GM21390 (cell line): ENCODE data around the gene APMAP.

Experiments used
- ATAC-seq: cut with Tn5 transposase; IDR thresholded peaks from one replicate; pipeline ENCODE4 v1.9.1; 2021; ENCODE audit not compliant: unreplicated experiment

Gene APMAP

GRCh38 chr20:24990810-24991252 is 1.7 kb downstream of the APMAP start:
- ATAC-seq = no peak

DNA sequence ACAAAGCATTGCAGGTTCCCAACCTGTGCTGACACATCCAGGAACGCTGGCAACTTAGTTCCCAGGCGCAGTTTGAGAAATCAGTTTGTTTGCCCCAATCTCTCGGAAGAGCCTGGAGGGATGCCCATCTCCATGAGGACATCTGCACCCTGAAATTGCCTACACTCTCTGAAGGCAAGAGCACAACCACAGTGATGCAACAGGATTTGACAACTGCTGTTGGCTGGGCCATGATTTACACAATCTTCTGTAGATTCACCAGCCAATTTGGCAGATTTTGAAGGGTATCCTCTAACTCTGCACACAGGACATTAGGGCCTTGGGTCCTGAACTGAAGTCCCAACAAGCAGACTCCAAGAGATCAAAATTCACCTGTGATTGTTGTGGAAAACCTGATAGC is 3.4 kb downstream of the APMAP start:
- no peak for ATAC-seq

DNA sequence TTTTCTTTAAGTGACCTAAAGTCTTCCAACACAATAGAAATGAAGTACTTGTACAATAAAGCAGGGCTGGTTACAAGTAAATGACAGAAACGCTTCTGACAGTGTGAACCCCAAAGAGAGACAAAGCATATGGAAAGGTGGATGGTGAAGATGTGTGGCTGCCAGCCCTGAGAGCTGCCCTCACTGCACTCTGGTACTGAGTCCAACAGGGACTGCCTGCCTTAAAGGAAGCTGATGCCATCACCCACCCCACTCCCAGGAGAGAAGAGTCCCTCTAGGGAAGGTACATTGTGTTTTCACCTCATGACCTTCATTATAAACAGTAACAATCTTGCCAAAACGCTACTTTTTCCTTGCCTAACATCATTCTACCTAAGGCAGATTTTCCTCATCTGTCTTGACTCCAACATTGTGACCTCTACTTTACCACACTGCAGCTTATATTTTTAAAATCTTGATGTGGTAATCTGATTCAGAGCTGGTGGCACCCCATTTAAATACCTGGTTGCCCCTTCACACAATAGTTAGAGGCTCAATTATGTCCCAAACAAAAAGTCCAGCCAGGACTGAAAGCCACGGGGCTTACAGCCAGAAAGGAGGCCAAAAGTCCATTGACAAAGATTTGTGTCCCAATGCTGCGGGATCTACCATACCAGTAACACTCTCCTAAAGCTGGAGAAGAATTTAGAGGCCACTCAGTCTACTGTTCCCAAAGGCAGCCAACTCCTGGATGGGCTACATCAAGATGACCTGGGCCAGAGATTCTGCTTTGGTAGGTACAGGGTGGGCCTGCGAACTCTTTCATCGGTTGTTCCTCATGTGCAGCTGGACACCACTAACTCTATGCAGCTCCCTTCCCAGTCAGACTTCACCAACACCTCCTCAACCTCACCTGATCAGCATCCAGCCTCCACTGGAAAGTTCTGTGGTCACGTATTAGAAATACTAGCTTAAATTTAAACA is 4.4 kb downstream of the APMAP start:
- no peak for ATAC-seq

DNA sequence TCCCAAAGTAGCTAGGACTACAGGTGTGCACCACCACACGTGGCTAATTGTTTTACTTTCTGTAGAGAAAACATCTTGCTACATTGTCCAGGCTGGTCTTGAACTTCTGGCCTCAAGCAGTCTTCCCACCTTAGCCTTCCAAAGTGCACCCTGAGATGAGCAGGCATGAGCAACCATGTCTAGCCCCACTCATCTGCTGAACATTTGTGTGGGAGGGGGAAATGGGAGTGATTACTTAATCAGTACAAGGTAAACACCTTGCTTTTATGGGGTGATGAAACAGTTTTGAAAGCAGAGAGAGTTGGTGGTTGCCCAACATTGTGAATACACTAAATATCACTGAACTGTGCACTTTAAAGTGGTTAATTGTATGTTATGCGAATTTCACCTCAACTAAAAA is 5.3 kb downstream of the APMAP start:
- no peak for ATAC-seq

DNA sequence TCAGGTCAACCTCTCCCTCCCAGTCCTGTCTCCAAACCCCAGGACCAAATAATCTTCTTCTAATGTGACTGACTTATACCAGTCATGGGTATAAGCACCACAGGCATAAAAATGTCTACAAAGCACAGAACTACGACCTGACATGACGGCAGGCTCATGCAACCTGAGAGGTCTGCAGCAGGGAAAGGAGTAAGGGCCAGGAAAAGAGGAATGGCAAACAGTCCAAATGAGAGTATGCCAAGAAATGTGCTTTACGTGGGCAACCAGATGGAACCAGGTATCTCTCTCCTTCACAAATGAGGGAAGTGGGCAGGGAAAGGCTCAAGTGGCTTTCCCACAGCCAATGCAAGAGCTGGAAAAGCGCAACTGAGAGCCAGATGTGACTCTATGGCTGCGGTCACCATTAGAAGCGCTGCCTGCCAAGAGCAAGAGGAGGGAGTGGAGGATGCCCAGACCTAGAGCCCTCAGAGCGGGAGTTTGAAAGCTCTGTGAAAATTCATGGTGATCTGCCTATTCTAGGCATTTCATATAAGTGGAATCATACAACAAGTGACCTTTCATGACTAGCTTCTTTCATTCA is 6.0 kb downstream of the APMAP start:
- no peak for ATAC-seq

GRCh38 chr20:24985802-24986201 is 6.7 kb downstream of the APMAP start:
- no peak for ATAC-seq

DNA sequence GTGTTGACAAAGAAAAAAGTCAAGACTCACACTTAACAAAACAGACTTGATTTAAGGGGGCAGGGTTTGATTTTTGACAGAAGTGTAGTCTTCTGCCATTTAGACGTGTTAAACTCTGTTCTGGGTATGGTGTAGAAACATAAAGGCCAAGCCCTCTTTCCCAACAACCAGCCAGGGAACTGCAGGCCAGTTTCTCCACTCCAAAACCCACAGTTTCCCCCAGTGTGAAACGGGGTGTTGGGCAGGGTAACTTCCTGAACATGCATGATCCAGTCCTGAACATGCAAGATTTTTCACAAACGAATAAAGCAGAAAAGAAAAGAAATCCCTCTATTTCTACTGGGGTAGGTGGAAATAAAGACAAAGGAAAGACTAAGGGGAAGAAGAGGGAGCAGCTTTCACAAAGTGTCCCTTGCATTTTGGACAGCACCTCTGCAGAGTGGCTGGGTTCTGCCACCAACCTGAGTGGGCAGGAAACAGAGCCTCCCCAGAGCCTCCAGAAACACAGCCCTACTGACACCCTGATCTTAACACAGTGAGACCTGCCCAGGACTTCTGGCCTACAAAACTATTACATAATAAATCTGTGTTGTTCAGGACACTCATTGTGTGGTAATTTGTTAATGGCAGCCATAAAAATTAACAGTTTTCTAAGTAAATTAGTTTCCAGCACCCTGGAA is 7.5 kb downstream of the APMAP start:
- no peak for ATAC-seq

GRCh38 chr20:24983896-24984295 is 8.7 kb downstream of the APMAP start:
- ATAC-seq = no peak

DNA sequence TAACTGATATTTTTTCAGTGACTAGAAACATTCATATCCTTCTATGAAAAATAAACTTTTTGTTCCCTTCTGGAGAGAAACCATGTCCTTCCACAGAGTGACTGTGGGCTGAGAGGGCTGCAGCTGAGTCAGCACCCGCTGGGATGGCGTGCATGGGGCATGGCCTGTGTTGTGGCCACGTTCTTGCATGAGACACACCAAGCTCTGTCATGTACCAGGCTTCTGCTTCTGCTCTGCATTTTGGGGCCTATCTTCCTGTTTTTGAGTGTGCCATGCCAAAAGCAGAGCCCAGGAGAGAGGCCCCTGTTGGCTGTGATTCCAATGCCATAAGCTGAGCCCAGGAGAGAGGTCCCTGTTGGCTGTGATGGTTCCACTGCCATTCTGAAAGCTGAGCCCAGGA is 10.8 kb downstream of the APMAP start:
- ATAC-seq = no peak

- ATAC-seq = no peak
These were observed 11.3 kb downstream of the APMAP start for GRCh38 chr20:24981282-24981681.

DNA sequence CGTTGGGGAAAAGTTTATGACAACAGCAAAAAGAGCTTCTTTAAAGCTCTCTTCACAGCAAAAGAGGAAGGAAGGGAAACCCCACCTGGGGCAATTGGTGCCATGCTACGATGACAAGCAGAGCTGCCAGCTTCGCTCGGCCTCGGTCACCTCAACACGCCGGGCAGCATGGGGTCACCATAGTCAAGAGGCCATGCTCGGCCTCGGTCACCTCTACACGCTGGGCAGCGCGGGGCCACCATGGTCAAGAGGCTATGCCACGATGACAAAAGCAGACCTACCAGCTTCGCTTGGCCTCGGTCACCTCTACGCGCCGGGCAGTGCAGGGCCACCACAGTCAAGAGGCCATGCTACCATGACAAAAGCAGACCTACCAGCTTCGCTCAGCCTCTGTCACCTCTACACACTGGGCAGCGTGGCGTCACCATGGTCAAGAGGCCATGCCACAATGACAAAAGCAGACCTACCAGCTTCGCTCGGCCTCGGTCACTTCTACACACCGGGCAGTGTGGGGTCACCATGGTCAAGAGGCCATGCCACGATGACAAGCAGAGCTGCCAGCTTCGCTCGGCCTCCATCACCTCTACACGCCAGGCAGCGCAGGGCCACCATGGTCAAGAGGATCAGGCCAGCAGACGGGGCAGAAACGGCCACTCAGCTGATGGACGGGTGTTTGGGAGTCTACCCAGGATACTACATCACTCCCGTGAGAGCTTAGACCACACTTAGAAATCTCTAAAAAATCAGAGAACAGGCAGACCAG is 12.1 kb downstream of the APMAP start:
- no peak for ATAC-seq

DNA sequence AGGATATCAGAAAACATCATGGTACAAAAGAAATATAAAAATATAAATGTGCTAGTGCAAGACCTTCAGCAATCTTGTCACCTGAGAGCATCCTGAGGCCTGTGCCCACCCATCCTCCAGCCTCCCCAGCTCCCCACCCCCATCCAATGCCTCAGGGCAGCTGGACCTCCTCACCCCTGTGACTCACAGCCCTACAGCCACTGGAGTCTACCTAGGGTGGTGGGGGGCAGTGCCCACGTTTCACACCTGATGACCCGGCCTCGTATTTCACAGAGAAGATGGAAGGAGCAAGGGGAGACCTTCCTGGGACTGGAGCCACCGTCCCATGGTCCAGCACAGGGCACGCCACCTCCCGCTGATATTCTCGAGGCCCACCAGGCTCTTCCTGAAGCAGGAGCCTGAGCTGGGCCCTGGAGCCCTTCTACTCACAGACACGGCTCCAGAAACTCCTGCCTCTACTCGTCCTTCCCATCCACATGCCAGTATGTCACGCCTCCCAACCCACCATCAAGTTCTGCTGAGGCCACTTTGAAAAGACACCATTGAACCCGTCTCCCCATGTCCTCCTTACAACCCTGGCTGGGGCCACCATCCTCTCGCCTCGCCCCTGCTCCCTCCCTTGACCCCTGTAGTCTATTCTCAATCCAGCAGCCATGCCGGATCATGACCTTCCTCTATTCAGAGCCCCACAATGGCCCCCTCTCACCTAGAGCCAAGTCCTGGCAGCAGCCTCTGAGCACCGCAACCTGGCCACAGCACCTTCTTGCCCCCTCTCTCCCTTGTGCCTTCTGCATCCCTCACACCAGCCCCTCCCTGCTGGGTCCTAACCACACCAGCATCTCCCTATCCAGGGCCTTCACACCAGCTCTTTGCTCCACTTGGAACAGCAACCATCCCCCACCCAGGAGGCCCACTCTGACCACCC is 13.3 kb downstream of the APMAP start:
- no peak for ATAC-seq

- ATAC-seq = no peak
These were observed 14.0 kb downstream of the APMAP start for GRCh38 chr20:24978513-24978912.

DNA sequence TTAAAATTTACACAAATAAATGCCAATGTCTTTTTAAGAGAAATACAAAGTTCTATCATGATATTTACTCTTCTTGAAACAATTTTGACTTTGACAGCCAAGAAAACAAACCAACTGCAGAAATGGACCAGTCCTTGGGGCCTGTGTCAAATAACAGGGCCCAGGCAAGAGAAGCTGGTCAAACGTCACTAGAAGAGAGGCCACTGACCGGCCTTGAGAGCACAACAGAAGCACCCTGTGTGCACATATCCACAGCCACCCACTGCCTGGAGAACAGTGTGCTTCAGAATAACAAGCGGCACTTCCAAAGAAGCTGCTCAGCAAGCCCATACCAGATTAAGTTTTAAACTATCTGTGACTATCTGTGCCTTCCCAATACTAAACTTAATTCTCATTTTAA is 14.8 kb downstream of the APMAP start:
- ATAC-seq = no peak

- ATAC-seq = no peak
These were observed 15.2 kb downstream of the APMAP start for GRCh38 chr20:24977336-24977735.

GRCh38 chr20:24972341-24972740 is 20.2 kb downstream of the APMAP start:
- ATAC-seq = no peak

- no peak for ATAC-seq
These were observed 21.0 kb downstream of the APMAP start for GRCh38 chr20:24971376-24972101.

DNA sequence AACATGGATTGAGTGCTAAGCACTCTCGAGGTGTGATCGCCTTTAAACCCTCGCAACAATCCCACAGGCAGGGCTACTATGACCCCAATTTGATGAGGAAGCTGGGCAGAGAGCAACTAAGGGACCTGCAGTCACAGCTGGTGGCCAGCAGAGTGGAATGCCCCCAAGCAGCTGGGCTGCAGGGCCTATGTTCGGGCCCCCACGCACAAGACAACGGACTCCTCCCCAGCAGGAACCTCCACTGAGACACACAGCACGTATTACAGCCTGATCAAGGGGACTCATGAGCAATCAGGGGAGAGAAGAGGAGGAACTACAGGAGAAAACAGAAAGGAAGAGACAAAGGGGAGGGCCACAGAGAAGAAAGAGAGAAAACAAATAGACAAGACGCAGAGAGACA is 21.8 kb downstream of the APMAP start:
- no peak for ATAC-seq

GRCh38 chr20:24970030-24970553 is 22.5 kb downstream of the APMAP start:
- no peak for ATAC-seq
